SK-N-SH (cell line): Measurements from ENCODE around the gene SLC13A3. TPM values are rescaled to one million over a fixed set of nuclear protein-coding genes. Genes with fewer than 3 reads are reported as not detected.

Source experiments
- CTCF ChIA-PET: fragments of 300-600, 350-600 bp; formaldehyde crosslinking; extraction: SDS; loops from one replicate; lab custom pipeline; 2021; lab: Yijun Ruan, JAX
- POLR2A ChIA-PET: fragments of 350-600 bp; sonication (Branson Sonifier 250); formaldehyde crosslinking; extraction: SDS; loops from one replicate; lab custom pipeline; 2020; ENCODE audit warnings: antibody characterized with exemption, inconsistent platforms; lab: Yijun Ruan, JAX
- DNase-seq: peaks from one replicate; pipeline ENCODE4 v3.0.0; 2012
- H2AFZ ChIP-seq: fragments of 200-600 bp; sonication (generic); 2 replicates; pipeline ENCODE4 v1.8.1; 2016; ENCODE audit warnings: antibody characterized with exemption, mild to moderate bottlenecking, low read depth
- H3F3A ChIP-seq: fragments of 200-600 bp; sonication (generic); replicated peaks from 2 replicates; pipeline ENCODE3; 2016; ENCODE audit warnings: antibody characterized with exemption, mild to moderate bottlenecking; ENCODE audit not compliant: insufficient read depth
- H3K27ac ChIP-seq, 2 experiments: fragments of 200-500 bp in 1 of 2; fragments of 200-600 bp in 1 of 2; sonication (Bioruptor generic) in 1 of 2; sonication (generic), shearing (Covaris generic) in 1 of 2; 2 replicates each; pipeline versions ENCODE4 v1.5.1 to v1.6.1; 2014 to 2016; ENCODE audit warnings: low read depth in 2 of 2, inconsistent platforms in 1 of 2, low read length in 1 of 2, mild to moderate bottlenecking in 1 of 2, mixed read lengths in 1 of 2
- H3K27me3 ChIP-seq: fragments of 200-600 bp; sonication (generic), shearing (Covaris generic); 2 replicates; pipeline ENCODE4 v1.6.1; 2016; ENCODE audit warnings: mixed run types; ENCODE audit not compliant: insufficient read depth
- H3K36me3 ChIP-seq, 2 experiments: fragments of 200-500 bp in 1 of 2; fragments of 200-600 bp in 1 of 2; sonication (Bioruptor generic) in 1 of 2; sonication (generic) in 1 of 2; replicated peaks in 1 of 2; 2 replicates each; pipeline versions ENCODE3 to v1.5.1; 2014 to 2016; ENCODE audit warnings: low read length in 1 of 2, mild to moderate bottlenecking in 1 of 2; ENCODE audit not compliant: insufficient read depth in 2 of 2, control insufficient read depth in 1 of 2
- H3K4me1 ChIP-seq, 2 experiments: fragments of 200-500 bp in 1 of 2; fragments of 200-600 bp in 1 of 2; sonication (Bioruptor generic) in 1 of 2; sonication (generic), shearing (Covaris generic) in 1 of 2; 2 replicates each; pipeline versions ENCODE4 v1.5.1 to v1.6.1; 2014 to 2016; ENCODE audit warnings: low read depth in 1 of 2, low read length in 1 of 2, mixed run types in 1 of 2; ENCODE audit not compliant: insufficient read depth in 2 of 2, control insufficient read depth in 1 of 2
- H3K4me2 ChIP-seq: fragments of 200-600 bp; sonication (generic), shearing (Covaris generic); 2 replicates; pipeline ENCODE4 v1.6.1; 2017; ENCODE audit warnings: mixed run types
- H3K4me3 ChIP-seq, 2 experiments: fragments of 200-500 bp in 1 of 2; fragments of 200-600 bp in 1 of 2; sonication (Bioruptor generic) in 1 of 2; sonication (generic), shearing (Covaris generic) in 1 of 2; 2 replicates each; pipeline versions ENCODE4 v1.5.1 to v1.8.1; 2014 to 2016; ENCODE audit warnings: low read depth in 2 of 2, inconsistent platforms in 1 of 2, low read length in 1 of 2, mild to moderate bottlenecking in 1 of 2, mixed read lengths in 1 of 2, moderate library complexity in 1 of 2
- H3K79me2 ChIP-seq: fragments of 200-600 bp; sonication (generic); 2 replicates; pipeline ENCODE4 v1.8.1; 2017; ENCODE audit warnings: mild to moderate bottlenecking; ENCODE audit not compliant: insufficient read depth
- H3K9ac ChIP-seq: fragments of 200-600 bp; sonication (generic); 2 replicates; pipeline ENCODE4 v1.6.1; 2017; ENCODE audit warnings: mixed run types
- H3K9me2 ChIP-seq: fragments of 200-600 bp; sonication (generic); 2 replicates; pipeline ENCODE4 v1.6.1; 2017; ENCODE audit warnings: mixed run types
- H3K9me3 ChIP-seq: fragments of 200-600 bp; sonication (generic); 2 replicates; pipeline ENCODE4 v1.6.1; 2017; ENCODE audit warnings: mixed run types, mild to moderate bottlenecking, moderate library complexity
- H4K20me1 ChIP-seq: fragments of 200-600 bp; sonication (generic); 2 replicates; pipeline ENCODE4 v1.6.1; 2017; ENCODE audit warnings: mild to moderate bottlenecking, mixed run types; ENCODE audit not compliant: insufficient read depth
- CTCF ChIP-seq: fragments of 200-600 bp; sonication (generic); IDR thresholded peaks from 2 replicates; pipeline ENCODE4 v1.6.1; 2017; ENCODE audit warnings: antibody characterized with exemption, mild to moderate bottlenecking, moderate library complexity
- ELF1 ChIP-seq: IDR thresholded peaks from 2 replicates; pipeline ENCODE4 v1.4.0; 2012
- FOSL2 ChIP-seq: IDR thresholded peaks from 2 replicates; pipeline ENCODE4 v1.4.0; 2012; ENCODE audit warnings: low read depth, mild to moderate bottlenecking, moderate library complexity, borderline replicate concordance
- FOXM1 ChIP-seq: IDR thresholded peaks from 2 replicates; pipeline ENCODE4 v1.4.0; 2012; ENCODE audit warnings: low read depth, mild to moderate bottlenecking
- GABPA ChIP-seq: IDR thresholded peaks from 2 replicates; pipeline ENCODE4 v1.4.0; 2012; ENCODE audit warnings: low read depth, mild to moderate bottlenecking
- MEF2A ChIP-seq: IDR thresholded peaks from 2 replicates; pipeline ENCODE4 v1.4.0; 2012; ENCODE audit warnings: low read depth, borderline replicate concordance
- NFIC ChIP-seq: IDR thresholded peaks from 2 replicates; pipeline ENCODE4 v1.4.0; 2012; ENCODE audit warnings: borderline replicate concordance
- RCOR1 ChIP-seq: fragments of 150-350 bp; IDR thresholded peaks from 2 replicates; pipeline ENCODE4 v1.6.1; 2017; ENCODE audit warnings: antibody characterized with exemption, low read length
- SIN3A ChIP-seq: IDR thresholded peaks from 2 replicates; pipeline ENCODE4 v1.6.1; 2012; ENCODE audit warnings: low read depth, mild to moderate bottlenecking, low read length, moderate library complexity, borderline replicate concordance
- SMC3 ChIP-seq: IDR thresholded peaks from 2 replicates; pipeline ENCODE4 v1.6.1; 2012; ENCODE audit warnings: low read depth, low read length, improper control_type of control experiment
- USF2 ChIP-seq: fragments of 150-350 bp; IDR thresholded peaks from 2 replicates; pipeline ENCODE4 v1.6.1; 2017; ENCODE audit warnings: antibody characterized with exemption, low read length, low read depth, borderline replicate concordance
- YY1 ChIP-seq: IDR thresholded peaks from 2 replicates; pipeline ENCODE4 v1.4.0; 2012; ENCODE audit warnings: low read depth, mild to moderate bottlenecking
- ZBTB33 ChIP-seq: IDR thresholded peaks from 2 replicates; pipeline ENCODE4 v1.4.0; 2012; ENCODE audit warnings: low read depth, borderline replicate concordance
- WGBS: methylation state at CpG from one replicate; pipeline ENCODE4 v1.1.6; 2017; ENCODE audit warnings: low lambda C conversion rate; 5-methylcytosine and 5-hydroxymethylcytosine counted together
- polyA plus RNA-seq, 3 experiments: library from polyadenylated mRNA; depleted of rRNA; stranded (reverse); fragments of >200 nt; gene quantifications; 2 replicates each; pipeline ENCODE4 v1.2.3, GENCODE V29; 2012
- TF ChIP-seq, protein P1 (sequence below): IDR thresholded peaks from 2 replicates; pipeline ENCODE4; 2012

Gene SLC13A3
- polyA plus RNA-seq, 1 of the 3 experiments (the other 2 are of a cell fraction) = 0.10 TPM

DNA sequence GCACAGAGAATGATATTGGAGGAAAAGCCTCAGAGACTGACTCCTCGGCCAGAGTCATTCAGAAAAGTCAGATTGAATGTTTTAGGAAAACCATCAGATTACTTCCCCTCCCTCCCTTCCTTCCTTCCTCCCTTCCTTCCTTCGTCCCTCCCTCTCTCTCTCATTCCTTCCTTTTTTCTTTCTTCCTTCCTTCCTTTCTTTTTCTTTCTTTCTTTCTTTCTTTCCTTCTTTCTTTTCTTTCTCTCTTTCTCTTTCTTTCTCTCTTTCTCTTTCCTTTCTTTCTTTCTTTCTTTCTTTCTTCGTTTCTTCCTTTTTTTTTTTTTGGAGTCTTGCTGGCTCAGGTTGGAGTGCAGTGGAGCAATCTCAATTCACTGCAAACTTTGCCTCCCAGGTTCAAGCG is 108.2 kb downstream of the SLC13A3 start:
- no peak for TF ChIP-seq SIN3A
- TF ChIP-seq RCOR1 = no peak
- no peak for TF ChIP-seq CTCF
- TF ChIP-seq ELF1 = no peak
- TF ChIP-seq FOXM1 = no peak
- no peak for TF ChIP-seq YY1
- no peak for TF ChIP-seq NFIC
- TF ChIP-seq GABPA = no peak
- no peak for TF ChIP-seq FOSL2
- TF ChIP-seq, protein P1, sequence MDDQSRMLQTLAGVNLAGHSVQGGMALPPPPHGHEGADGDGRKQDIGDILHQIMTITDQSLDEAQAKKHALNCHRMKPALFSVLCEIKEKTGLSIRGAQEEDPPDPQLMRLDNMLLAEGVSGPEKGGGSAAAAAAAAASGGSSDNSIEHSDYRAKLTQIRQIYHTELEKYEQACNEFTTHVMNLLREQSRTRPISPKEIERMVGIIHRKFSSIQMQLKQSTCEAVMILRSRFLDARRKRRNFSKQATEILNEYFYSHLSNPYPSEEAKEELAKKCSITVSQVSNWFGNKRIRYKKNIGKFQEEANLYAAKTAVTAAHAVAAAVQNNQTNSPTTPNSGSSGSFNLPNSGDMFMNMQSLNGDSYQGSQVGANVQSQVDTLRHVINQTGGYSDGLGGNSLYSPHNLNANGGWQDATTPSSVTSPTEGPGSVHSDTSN = no peak
- H3K9ac ChIP-seq = no peak overlapping the region
- no peak overlapping the region for H2AFZ ChIP-seq
- H3F3A ChIP-seq = no peaks in the 10 kb centered on the region
- ChIA-PET POLR2A (no interaction called here), CTCF (interaction anchor here (3.4 kb wide), 1 partner anchor 138 kb away, joined by 32 read pairs; no protein-coding TSS in a partner anchor)
- H3K27me3 ChIP-seq = peaks cover 6% of the 10 kb centered on the region; the same call in 1 of the 2 replicates
- H3K9me3 ChIP-seq = no peaks in the 10 kb centered on the region
- no peaks in the 10 kb centered on the region for H3K9me2 ChIP-seq
- H3K4me3 ChIP-seq = no peak overlapping the region
- DNase-seq = no peak
- no peaks in the 10 kb centered on the region for H3K36me3 ChIP-seq
- WGBS = 22% methylated on average over 4 of the region's 4 CpGs
- H3K27ac ChIP-seq = no peak overlapping the region
- H3K79me2 ChIP-seq = no peaks in the 10 kb centered on the region
- H3K4me2 ChIP-seq = no peak overlapping the region
- no peaks in the 10 kb centered on the region for H3K4me1 ChIP-seq
- H4K20me1 ChIP-seq = no peaks in the 10 kb centered on the region

DNA sequence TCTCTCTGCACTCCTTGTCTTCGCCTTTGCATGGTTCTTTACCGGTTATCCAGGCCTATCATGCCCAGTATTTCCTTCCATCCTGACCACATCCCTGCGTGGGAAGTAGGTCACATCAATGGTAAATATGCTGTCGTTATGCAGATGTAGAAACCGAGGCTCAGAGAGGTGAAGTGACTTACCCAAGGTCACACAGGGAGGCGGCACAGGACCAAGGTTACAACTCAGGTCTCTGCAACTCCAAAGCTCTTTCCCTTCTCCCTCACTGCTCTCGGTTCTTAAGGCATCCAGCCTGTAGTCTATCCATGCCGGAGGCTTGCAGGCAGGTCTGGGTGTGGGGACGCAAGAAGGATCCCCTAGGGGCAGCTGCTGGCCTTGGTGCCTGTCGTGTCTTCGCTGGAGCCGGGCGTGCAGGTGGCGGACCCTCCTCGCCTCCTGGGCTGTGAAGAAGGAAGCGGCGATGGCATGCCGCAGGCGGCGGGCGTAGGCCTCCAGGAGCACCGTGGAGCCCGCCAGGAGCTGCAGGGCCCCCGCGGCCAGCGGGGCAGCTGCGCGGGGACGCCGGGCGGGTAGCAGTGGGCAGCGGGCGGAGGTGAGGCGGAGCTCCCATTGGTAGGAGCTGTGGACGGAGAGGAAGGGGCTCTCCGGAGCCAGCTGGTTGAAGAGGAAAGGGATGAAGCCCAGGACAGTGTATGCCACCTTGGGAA is 109.9 kb downstream of the SLC13A3 start:
- POLR2A ChIA-PET = no interaction called here
- 43% methylated on average over 20 of the region's 36 CpGs for WGBS
- CTCF ChIA-PET = interaction anchor here (1.5 to 1.8 kb wide), 2 partner anchors 21 kb away, joined by 4 to 8 read pairs; no protein-coding TSS in a partner anchor

More for the DNA sequence above, 109.9 kb downstream of the SLC13A3 start:
- Histone ChIP-seq H3K79me2 (no peaks in the 10 kb centered on the region), H3K27me3 (peaks cover 6% of the 10 kb centered on the region; the same call in 1 of the 2 replicates), H3K4me3 (no peak overlapping the region), H3K9ac (no peak overlapping the region), H3F3A (no peaks in the 10 kb centered on the region), H3K9me2 (no peaks in the 10 kb centered on the region), H3K9me3 (no peaks in the 10 kb centered on the region), H4K20me1 (no peaks in the 10 kb centered on the region), H3K27ac (no peak overlapping the region), H3K4me2 (no peak overlapping the region), H3K4me1 (no peaks in the 10 kb centered on the region), H3K36me3 (no peaks in the 10 kb centered on the region), H2AFZ (no peak overlapping the region)
- no peak for DNase-seq
- TF ChIP-seq ZBTB33 (no peak), MEF2A (no peak), ELF1 (no peak), SMC3 (no peak), USF2 (no peak), SIN3A (no peak), NFIC (no peak)
